Vagina (tissue), 2 donors: ENCODE data around the gene NCAPD3. TPM values are rescaled to one million over a fixed set of nuclear protein-coding genes. Genes with fewer than 3 reads are reported as not detected.

Experiments used
- DNase-seq, 2 donors: peaks; one replicate each; pipeline ENCODE4 v3.0.0-alpha.2; 2017; ENCODE audit errors: extremely low spot score in 2 of 2
- H3K27ac ChIP-seq: fragments of 200-600 bp; sonication (generic); one replicate; pipeline ENCODE4 v1.5.1; 2019
- H3K27me3 ChIP-seq: fragments of 200-600 bp; sonication (generic); one replicate; pipeline ENCODE4 v1.5.1; 2019
- H3K36me3 ChIP-seq, 2 donors: fragments of 200-600 bp; sonication (generic); one replicate each; pipeline ENCODE4 v1.5.1; 2017 to 2019
- H3K4me1 ChIP-seq: fragments of 200-600 bp; sonication (generic); one replicate; pipeline ENCODE4 v1.5.1; 2019
- H3K4me3 ChIP-seq, 2 donors: fragments of 200-600 bp; sonication (generic); 1 replicate in 1 of 2; 2 replicates in 1 of 2; pipeline ENCODE4 v1.5.1; 2016 to 2019
- H3K9me3 ChIP-seq: fragments of 200-600 bp; sonication (generic); one replicate; pipeline ENCODE4 v1.5.1; 2019
- POLR2A ChIP-seq, 2 donors: fragments of 450-650 bp; IDR thresholded peaks; one replicate each; pipeline ENCODE4 v1.6.1; 2017; ENCODE audit warnings: antibody characterized with exemption in 2 of 2, mild to moderate bottlenecking in 2 of 2, moderate library complexity in 2 of 2
- POLR2AphosphoS5 ChIP-seq, 2 donors: sonication (generic); formaldehyde crosslinking; IDR thresholded peaks; one replicate each; pipeline ENCODE4 v1.9.0; 2017; ENCODE audit warnings: antibody characterized with exemption in 2 of 2, mild to moderate bottlenecking in 2 of 2, low read depth in 1 of 2; ENCODE audit not compliant: insufficient read depth in 1 of 2
- intact Hi-C: fragments of 100-400 bp; cut with DNase I; formaldehyde crosslinking; loops from one replicate; pipeline ENCODE4 v1.15.1; 2023
- total RNA-seq: library from RNA; depleted of rRNA; stranded (reverse); fragments of >200 nt; gene quantifications from one replicate; pipeline ENCODE4 v1.2.3, GENCODE V29; 2016
- TF ChIP-seq, protein P1 (sequence below), 3 experiments: fragments of 450-650 bp in 2 of 3; fragments of 200-600 bp in 1 of 3; sonication (generic) in 1 of 3; IDR thresholded peaks; one replicate each; pipeline ENCODE4 v1.5.1; 2017 to 2019; ENCODE audit warnings: antibody characterized with exemption in 3 of 3, mild to moderate bottlenecking in 2 of 3, moderate library complexity in 2 of 3

The NCAPD3 gene
- total RNA-seq, 1 donor from 2014 or later, result 18.4 TPM

DNA sequence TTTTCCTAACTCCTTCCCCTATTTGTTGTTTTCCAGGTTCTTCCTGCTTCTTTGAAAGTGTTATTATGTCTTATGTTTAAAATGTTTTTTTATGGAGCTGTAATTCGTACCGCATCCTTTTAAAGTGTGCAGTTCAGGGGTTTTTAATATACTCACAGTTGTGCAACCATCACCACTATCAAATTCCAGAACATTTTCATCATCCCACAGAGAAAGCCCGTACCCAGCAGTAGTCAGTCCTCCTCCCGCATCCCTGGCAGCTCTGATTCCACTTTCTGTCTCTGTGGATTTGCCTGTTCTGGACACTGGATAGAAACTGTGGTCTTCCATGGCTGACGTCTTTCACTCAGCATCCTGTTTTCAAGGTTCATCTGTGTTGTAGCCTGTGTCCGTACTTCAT, 81.2 kb downstream of the NCAPD3 start:
- H3K9me3 ChIP-seq, result no peaks in the 10 kb centered on the region
- H3K27ac ChIP-seq, result peak overlapping the region; percentile 61
- H3K4me3 ChIP-seq, result no peak overlapping the region
- no peaks in the 10 kb centered on the region for H3K27me3 ChIP-seq
- DNase-seq, result no peak
- TF ChIP-seq POLR2A (IDR thresholded peaks at IDR 0.05) (no peak), POLR2AphosphoS5 (IDR thresholded peaks at IDR 0.05; ENCODE audit: insufficient read depth in 1 of 2, low read depth in 1 of 2) (no peak)
- TF ChIP-seq, protein P1, sequence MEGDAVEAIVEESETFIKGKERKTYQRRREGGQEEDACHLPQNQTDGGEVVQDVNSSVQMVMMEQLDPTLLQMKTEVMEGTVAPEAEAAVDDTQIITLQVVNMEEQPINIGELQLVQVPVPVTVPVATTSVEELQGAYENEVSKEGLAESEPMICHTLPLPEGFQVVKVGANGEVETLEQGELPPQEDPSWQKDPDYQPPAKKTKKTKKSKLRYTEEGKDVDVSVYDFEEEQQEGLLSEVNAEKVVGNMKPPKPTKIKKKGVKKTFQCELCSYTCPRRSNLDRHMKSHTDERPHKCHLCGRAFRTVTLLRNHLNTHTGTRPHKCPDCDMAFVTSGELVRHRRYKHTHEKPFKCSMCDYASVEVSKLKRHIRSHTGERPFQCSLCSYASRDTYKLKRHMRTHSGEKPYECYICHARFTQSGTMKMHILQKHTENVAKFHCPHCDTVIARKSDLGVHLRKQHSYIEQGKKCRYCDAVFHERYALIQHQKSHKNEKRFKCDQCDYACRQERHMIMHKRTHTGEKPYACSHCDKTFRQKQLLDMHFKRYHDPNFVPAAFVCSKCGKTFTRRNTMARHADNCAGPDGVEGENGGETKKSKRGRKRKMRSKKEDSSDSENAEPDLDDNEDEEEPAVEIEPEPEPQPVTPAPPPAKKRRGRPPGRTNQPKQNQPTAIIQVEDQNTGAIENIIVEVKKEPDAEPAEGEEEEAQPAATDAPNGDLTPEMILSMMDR (IDR thresholded peaks at IDR 0.05), result no peak
- H3K4me1 ChIP-seq, result peaks cover 16% of the 10 kb centered on the region
- peaks cover 0 to 10% of the 10 kb centered on the region in 2 donors for H3K36me3 ChIP-seq
- intact Hi-C loops, result loop anchor here (5.0 to 10.0 kb wide), 2 partner anchors 75 to 228 kb away; partner anchors contain the start of gene JAM3

DNA sequence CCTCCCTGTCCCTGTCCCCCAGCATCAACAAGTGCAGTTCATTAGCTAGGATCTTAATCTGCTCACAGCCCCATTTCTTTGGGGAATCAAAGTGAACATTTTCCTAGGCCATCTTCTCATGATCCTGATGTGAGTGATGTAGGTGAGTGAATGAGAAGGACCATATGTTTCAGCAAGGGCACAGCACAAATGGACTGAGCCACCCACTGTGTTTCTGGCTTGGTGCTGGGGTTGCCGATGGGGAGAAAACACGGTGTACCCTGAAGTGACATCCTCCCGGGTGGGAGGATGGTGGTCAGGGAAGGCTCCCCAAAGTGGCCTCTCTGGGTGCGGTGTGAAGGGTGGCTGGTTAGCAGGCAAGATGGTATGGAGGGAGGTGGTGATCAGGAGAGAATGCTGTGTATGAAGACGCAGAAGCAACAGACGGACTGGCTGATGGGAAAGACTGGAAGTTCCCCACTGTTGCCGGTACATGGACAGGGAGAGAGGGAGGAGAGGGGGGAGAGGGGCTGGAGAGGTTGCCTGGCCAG, 82.7 kb downstream of the NCAPD3 start:
- no peak for DNase-seq
- Histone ChIP-seq H3K27ac (peak overlapping the region; percentile 61), H3K36me3 (peaks cover 0 to 9% of the 10 kb centered on the region in 2 donors), H3K27me3 (no peaks in the 10 kb centered on the region), H3K4me1 (peaks cover 16% of the 10 kb centered on the region), H3K4me3 (no peak overlapping the region), H3K9me3 (no peaks in the 10 kb centered on the region)
- TF ChIP-seq POLR2AphosphoS5 (IDR thresholded peaks at IDR 0.05; ENCODE audit: insufficient read depth in 1 of 2, low read depth in 1 of 2) (no peak), POLR2A (IDR thresholded peaks at IDR 0.05) (no peak)
- TF ChIP-seq, protein P1 (IDR thresholded peaks at IDR 0.05), result no peak
- intact Hi-C loops, result loop anchor here (5.0 to 10.0 kb wide), 2 partner anchors 74 to 226 kb away; partner anchors contain the start of gene JAM3

DNA sequence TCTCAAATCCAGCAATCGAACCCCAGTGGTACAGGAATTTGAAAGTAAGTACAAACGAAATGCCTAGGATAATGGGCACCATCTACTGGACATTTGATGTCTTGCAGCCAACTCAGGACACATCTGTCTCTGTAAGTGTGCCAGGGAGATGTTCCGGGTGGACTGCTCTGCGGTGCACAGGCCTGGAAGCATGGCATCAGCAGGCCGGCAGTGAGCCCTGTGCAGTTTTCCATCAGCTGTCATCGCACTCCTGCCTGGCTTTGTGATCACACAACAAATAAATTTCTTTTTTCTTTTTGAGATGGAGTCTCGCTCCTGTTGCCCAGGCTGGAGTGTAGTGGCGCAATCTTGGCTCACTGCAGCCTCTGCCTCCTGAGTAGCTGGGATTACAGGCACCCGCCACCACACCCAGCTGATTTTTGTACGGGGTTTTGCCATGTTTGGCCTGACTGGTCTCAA, 83.9 kb downstream of the NCAPD3 start:
- H3K4me3 ChIP-seq, result no peak overlapping the region
- no peaks in the 10 kb centered on the region for H3K27me3 ChIP-seq
- no peaks in the 10 kb centered on the region for H3K9me3 ChIP-seq
- H3K27ac ChIP-seq, result peak overlapping the region; percentile 61
- DNase-seq, result no peak
- intact Hi-C loops, result loop anchor here (5.0 to 10.0 kb wide), 3 partner anchors 73 to 225 kb away; partner anchors contain the start of gene JAM3
- H3K36me3 ChIP-seq, result no peaks in the 10 kb centered on the region
- peaks cover 16% of the 10 kb centered on the region for H3K4me1 ChIP-seq
- TF ChIP-seq, protein P1 (IDR thresholded peaks at IDR 0.05), result peak; percentile 68 to 90 (median 82)
- TF ChIP-seq POLR2A (IDR thresholded peaks at IDR 0.05), result no peak
- peak; percentile 50 to 53 for TF ChIP-seq POLR2AphosphoS5 (IDR thresholded peaks at IDR 0.05; ENCODE audit: insufficient read depth in 1 of 2, low read depth in 1 of 2)

DNA sequence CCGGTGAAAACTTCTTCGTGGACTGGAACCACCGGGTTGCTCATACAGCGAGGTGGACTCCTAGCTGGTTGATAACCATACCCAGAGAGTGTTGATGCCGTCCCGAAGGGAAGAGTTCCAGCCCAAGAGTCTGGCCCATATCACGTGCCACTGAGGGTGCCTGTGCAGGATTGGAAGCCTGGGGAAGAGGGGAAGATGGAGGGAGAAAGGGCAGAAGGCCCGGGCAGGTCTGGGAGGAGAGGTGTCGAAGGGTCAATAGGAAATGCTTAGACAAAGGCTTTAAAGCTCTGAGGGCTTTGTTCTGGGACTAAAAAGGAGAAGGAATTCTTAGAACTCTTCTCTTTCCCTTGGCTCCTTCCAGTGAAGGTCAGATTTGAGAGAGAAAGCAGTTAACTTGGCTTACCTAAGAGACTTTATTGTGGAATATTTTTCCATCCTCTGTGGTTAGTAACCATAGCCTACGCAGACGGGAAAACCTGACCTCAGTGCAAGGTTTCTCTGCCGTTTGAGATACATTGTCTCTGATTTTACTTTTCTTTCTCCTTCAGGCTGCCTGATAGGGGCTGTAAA, 84.4 kb downstream of the NCAPD3 start:
- H3K9me3 ChIP-seq, result no peaks in the 10 kb centered on the region
- no peaks in the 10 kb centered on the region for H3K27me3 ChIP-seq
- peaks cover 16% of the 10 kb centered on the region for H3K4me1 ChIP-seq
- no peaks in the 10 kb centered on the region for H3K36me3 ChIP-seq
- H3K4me3 ChIP-seq, result no peak overlapping the region
- no peak for TF ChIP-seq POLR2A (IDR thresholded peaks at IDR 0.05)
- TF ChIP-seq, protein P1 (IDR thresholded peaks at IDR 0.05), result no peak
- TF ChIP-seq POLR2AphosphoS5 (IDR thresholded peaks at IDR 0.05; ENCODE audit: insufficient read depth in 1 of 2, low read depth in 1 of 2), result no peak
- H3K27ac ChIP-seq, result peak overlapping the region; percentile 61
- DNase-seq, result no peak
- intact Hi-C loops, result loop anchor here (5.0 kb wide), 1 partner anchor 87 kb away; no protein-coding TSS in a partner anchor

DNA sequence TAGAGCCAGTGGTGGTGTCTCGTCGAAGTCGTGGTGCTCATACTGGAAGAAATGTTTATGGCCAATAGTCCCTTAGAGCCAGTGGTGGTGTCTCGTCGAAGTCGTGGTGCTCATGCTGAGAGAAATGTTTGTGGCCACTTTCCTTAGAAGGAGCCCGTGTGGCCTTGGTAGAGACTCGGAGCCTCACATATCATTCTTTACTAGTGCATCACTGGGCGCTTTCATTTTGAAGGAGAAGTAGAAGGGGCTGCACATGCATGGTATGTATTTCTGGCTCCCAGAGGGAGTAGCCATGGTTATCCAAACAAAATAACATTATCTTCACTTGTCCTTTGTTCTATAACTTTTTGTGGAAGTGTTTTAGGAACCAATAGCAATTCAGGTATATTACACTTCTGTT, 85.4 kb downstream of the NCAPD3 start:
- no peaks in the 10 kb centered on the region for H3K27me3 ChIP-seq
- H3K36me3 ChIP-seq, result no peaks in the 10 kb centered on the region
- TF ChIP-seq POLR2A (IDR thresholded peaks at IDR 0.05), result no peak
- TF ChIP-seq POLR2AphosphoS5 (IDR thresholded peaks at IDR 0.05; ENCODE audit: insufficient read depth in 1 of 2, low read depth in 1 of 2), result no peak
- TF ChIP-seq, protein P1 (IDR thresholded peaks at IDR 0.05), result no peak
- no peak overlapping the region for H3K4me3 ChIP-seq
- peaks cover 16% of the 10 kb centered on the region for H3K4me1 ChIP-seq
- no peak for DNase-seq
- H3K27ac ChIP-seq, result no peak overlapping the region
- intact Hi-C loops, result loop anchor here (5.0 kb wide), 1 partner anchor 86 kb away; no protein-coding TSS in a partner anchor
- H3K9me3 ChIP-seq, result no peaks in the 10 kb centered on the region
